IPS-15b (cell line): ENCODE results near the gene PLEKHA5.

ENCODE experiments used
- H3K27me3 ChIP-seq: one replicate; pipeline ENCODE4 v1.6.1; 2013; ENCODE audit warnings: low read length; ENCODE audit not compliant: control insufficient read depth, insufficient read depth
- H3K36me3 ChIP-seq: one replicate; pipeline ENCODE4 v1.6.1; 2013; ENCODE audit warnings: low read length; ENCODE audit not compliant: control insufficient read depth, insufficient read depth
- H3K4me1 ChIP-seq: one replicate; pipeline ENCODE4 v1.6.1; 2013; ENCODE audit warnings: mild to moderate bottlenecking, low read length; ENCODE audit not compliant: control insufficient read depth, insufficient read depth
- H3K4me3 ChIP-seq: one replicate; pipeline ENCODE4 v1.5.1; 2013; ENCODE audit warnings: low read depth, low read length
- H3K9ac ChIP-seq: one replicate; pipeline ENCODE4 v1.6.1; 2013; ENCODE audit warnings: low read depth, mild to moderate bottlenecking, low read length
- H3K9me3 ChIP-seq: one replicate; pipeline ENCODE4 v1.6.1; 2013; ENCODE audit warnings: mild to moderate bottlenecking, low read length; ENCODE audit not compliant: control insufficient read depth, insufficient read depth

PLEKHA5 gene

GRCh38 chr12:19243551-19243950 is 114.0 kb downstream of the PLEKHA5 start:
- no peaks in the 10 kb centered on the region for H3K4me1 ChIP-seq

GRCh38 chr12:19244312-19244711 is 114.8 kb downstream of the PLEKHA5 start:
- no peak overlapping the region for H3K4me3 ChIP-seq
- H3K9me3 ChIP-seq = no peaks in the 10 kb centered on the region
- H3K27me3 ChIP-seq = no peaks in the 10 kb centered on the region
- H3K9ac ChIP-seq = no peak overlapping the region
- no peaks in the 10 kb centered on the region for H3K36me3 ChIP-seq
- H3K4me1 ChIP-seq = no peaks in the 10 kb centered on the region

More at GRCh38 chr12:19243551-19243950, 114.0 kb downstream of the PLEKHA5 start:
- Histone ChIP-seq H3K9me3 (no peaks in the 10 kb centered on the region), H3K27me3 (no peaks in the 10 kb centered on the region), H3K36me3 (no peaks in the 10 kb centered on the region), H3K4me3 (no peak overlapping the region), H3K9ac (no peak overlapping the region)

GRCh38 chr12:19245106-19245505 is 115.6 kb downstream of the PLEKHA5 start:
- no peak overlapping the region for H3K4me3 ChIP-seq
- H3K4me1 ChIP-seq = no peaks in the 10 kb centered on the region
- no peak overlapping the region for H3K9ac ChIP-seq
- no peaks in the 10 kb centered on the region for H3K36me3 ChIP-seq
- H3K27me3 ChIP-seq = no peaks in the 10 kb centered on the region
- H3K9me3 ChIP-seq = no peaks in the 10 kb centered on the region

GRCh38 chr12:19245666-19246065 is 116.1 kb downstream of the PLEKHA5 start:
- Histone ChIP-seq H3K36me3 (no peaks in the 10 kb centered on the region), H3K9me3 (no peaks in the 10 kb centered on the region), H3K4me3 (no peak overlapping the region), H3K9ac (no peak overlapping the region), H3K27me3 (no peaks in the 10 kb centered on the region), H3K4me1 (no peaks in the 10 kb centered on the region)

- H3K4me1 ChIP-seq = no peaks in the 10 kb centered on the region
- H3K9ac ChIP-seq = no peak overlapping the region
- no peak overlapping the region for H3K4me3 ChIP-seq
- H3K36me3 ChIP-seq = no peaks in the 10 kb centered on the region
- no peaks in the 10 kb centered on the region for H3K27me3 ChIP-seq
- H3K9me3 ChIP-seq = no peaks in the 10 kb centered on the region
Measured at GRCh38 chr12:19246933-19247332, 117.4 kb downstream of the PLEKHA5 start.

- H3K27me3 ChIP-seq = no peaks in the 10 kb centered on the region
- H3K9me3 ChIP-seq = no peaks in the 10 kb centered on the region
- H3K4me3 ChIP-seq = no peak overlapping the region
- H3K4me1 ChIP-seq = no peaks in the 10 kb centered on the region
- H3K36me3 ChIP-seq = no peaks in the 10 kb centered on the region
- H3K9ac ChIP-seq = no peak overlapping the region
Measured at GRCh38 chr12:19248929-19249602, 119.5 kb downstream of the PLEKHA5 start.

- no peaks in the 10 kb centered on the region for H3K9me3 ChIP-seq
- no peak overlapping the region for H3K9ac ChIP-seq
- H3K4me3 ChIP-seq = no peak overlapping the region
- H3K4me1 ChIP-seq = no peaks in the 10 kb centered on the region
- no peaks in the 10 kb centered on the region for H3K36me3 ChIP-seq
- H3K27me3 ChIP-seq = no peaks in the 10 kb centered on the region
Measured at GRCh38 chr12:19251481-19252132, 122.1 kb downstream of the PLEKHA5 start.

- Histone ChIP-seq H3K4me1 (peaks cover 7% of the 10 kb centered on the region), H3K27me3 (no peaks in the 10 kb centered on the region), H3K36me3 (no peaks in the 10 kb centered on the region), H3K9me3 (no peaks in the 10 kb centered on the region), H3K4me3 (no peak overlapping the region), H3K9ac (no peak overlapping the region)
Measured at GRCh38 chr12:19260135-19260534, 130.6 kb downstream of the PLEKHA5 start.

GRCh38 chr12:19261773-19262172 is 132.2 kb downstream of the PLEKHA5 start:
- Histone ChIP-seq H3K27me3 (no peaks in the 10 kb centered on the region), H3K36me3 (no peaks in the 10 kb centered on the region)

GRCh38 chr12:19263672-19264071 is 134.1 kb downstream of the PLEKHA5 start:
- no peaks in the 10 kb centered on the region for H3K27me3 ChIP-seq
- H3K36me3 ChIP-seq = peaks cover 5% of the 10 kb centered on the region
- no peaks in the 10 kb centered on the region for H3K9me3 ChIP-seq
- peaks cover 7% of the 10 kb centered on the region for H3K4me1 ChIP-seq
- H3K4me3 ChIP-seq = no peak overlapping the region
- H3K9ac ChIP-seq = no peak overlapping the region

More at GRCh38 chr12:19261773-19262172, 132.2 kb downstream of the PLEKHA5 start:
- Histone ChIP-seq H3K9ac (no peak overlapping the region), H3K4me3 (no peak overlapping the region), H3K4me1 (peaks cover 7% of the 10 kb centered on the region), H3K9me3 (no peaks in the 10 kb centered on the region)

GRCh38 chr12:19273482-19274330 is 144.2 kb downstream of the PLEKHA5 start:
- no peak overlapping the region for H3K9ac ChIP-seq
- H3K4me3 ChIP-seq = no peak overlapping the region

More at GRCh38 chr12:19273482-19274330, 144.2 kb downstream of the PLEKHA5 start:
- H3K36me3 ChIP-seq = peaks cover 3% of the 10 kb centered on the region
- no peaks in the 10 kb centered on the region for H3K27me3 ChIP-seq
- no peaks in the 10 kb centered on the region for H3K9me3 ChIP-seq
- H3K4me1 ChIP-seq = no peaks in the 10 kb centered on the region
